CD4-positive, CD25-positive, alpha-beta regulatory T cell (primary cell): ENCODE measurements around the gene HMGA1. TPM values are rescaled to one million over a fixed set of nuclear protein-coding genes. Genes with fewer than 3 reads are reported as not detected.

Source experiments
- ATAC-seq, 2 donors: fragments of 150-1000 bp; cut with Tn5 transposase; one replicate each; pipeline ENCODE4 v1.10.0; 2021; ENCODE audit warnings: low read depth in 2 of 2, moderate number of reproducible peaks in 2 of 2, moderate library complexity in 1 of 2
- DNase-seq, 3 donors: peaks; one replicate each; pipeline versions ENCODE4 v3.0.0 to v3.0.0-alpha.2; 2012 to 2022; ENCODE audit warnings: mixed read lengths in 1 of 3
- H3K27ac ChIP-seq: one replicate; pipeline ENCODE4 v1.7.0; 2013; ENCODE audit warnings: mild to moderate bottlenecking, low read length; ENCODE audit not compliant: insufficient read depth, poor library complexity, severe bottlenecking
- H3K27me3 ChIP-seq: one replicate; pipeline ENCODE4 v1.7.0; 2013; ENCODE audit warnings: low read length; ENCODE audit not compliant: control insufficient read depth, insufficient read depth
- H3K36me3 ChIP-seq: one replicate; pipeline ENCODE4 v1.7.0; 2013; ENCODE audit warnings: mild to moderate bottlenecking, low read length, moderate library complexity; ENCODE audit not compliant: control insufficient read depth, insufficient read depth
- H3K4me1 ChIP-seq: 2 replicates; pipeline ENCODE4 v1.7.0; 2013; ENCODE audit warnings: mild to moderate bottlenecking, low read length; ENCODE audit not compliant: insufficient read depth, control insufficient read depth, poor library complexity, severe bottlenecking
- H3K4me3 ChIP-seq: one replicate; pipeline ENCODE4 v1.7.0; 2013; ENCODE audit warnings: low read depth, mild to moderate bottlenecking, low read length, moderate library complexity
- H3K9me3 ChIP-seq, 2 experiments: 1 replicate in 1 of 2; 2 replicates in 1 of 2; pipeline ENCODE4 v1.7.0; 2013; ENCODE audit warnings: low read length in 2 of 2, mild to moderate bottlenecking in 1 of 2, moderate library complexity in 1 of 2; ENCODE audit not compliant: control insufficient read depth in 2 of 2
- H3K27ac Mint-ChIP-seq, 3 donors: one replicate each; pipeline ENCODE4 v1.8.0; 2020 to 2022; ENCODE audit warnings: mild to moderate bottlenecking in 3 of 3, mixed read lengths in 3 of 3, moderate library complexity in 2 of 3
- H3K27me3 Mint-ChIP-seq: one replicate; pipeline ENCODE4 v1.8.0; 2022; ENCODE audit warnings: mild to moderate bottlenecking, mixed read lengths
- H3K36me3 Mint-ChIP-seq: one replicate; pipeline ENCODE4 v1.8.0; 2020; ENCODE audit warnings: mixed read lengths
- H3K4me1 Mint-ChIP-seq, 4 donors: one replicate each; pipeline ENCODE4 v1.8.0; 2020 to 2022; ENCODE audit warnings: mixed read lengths in 4 of 4, mild to moderate bottlenecking in 1 of 4
- H3K4me3 Mint-ChIP-seq, 4 donors: one replicate each; pipeline ENCODE4 v1.8.0; 2020 to 2022; ENCODE audit warnings: mild to moderate bottlenecking in 4 of 4, mixed read lengths in 4 of 4, moderate library complexity in 3 of 4
- H3K9me3 Mint-ChIP-seq, 7 donors: one replicate each; pipeline ENCODE4 v1.8.0; 2020 to 2022; ENCODE audit warnings: mixed read lengths in 7 of 7, mild to moderate bottlenecking in 3 of 7, moderate library complexity in 2 of 7
- polyA plus RNA-seq, 4 donors: library from polyadenylated mRNA; unstranded; fragments of 300-500 nt; fragmentation: Illumina TruSeq; gene quantifications; one replicate each; pipeline ENCODE4 v1.2.3, GENCODE V29; 2021
- total RNA-seq: library from RNA; stranded (reverse); gene quantifications from one replicate; pipeline ENCODE4 v1.2.3, GENCODE V29; 2022

HMGA1 gene
- total and polyA plus RNA-seq, 5 donors from 2014 or later, result 31.6 to 87.2 (median 35.5) TPM

- DNase-seq (no peak), ATAC-seq (no peak)
- Mint-ChIP-seq H3K4me3 (no peak overlapping the region), H3K4me1 (peaks cover 0 to 4% (median 1%) of the 10 kb centered on the region in 4 donors), H3K27ac (peak overlapping the region in 2 of 3 donors; percentile 57 to 77), H3K9me3 (no peaks in the 10 kb centered on the region), H3K36me3 (no peaks in the 10 kb centered on the region), H3K27me3 (peaks cover 15% of the 10 kb centered on the region)
- Histone ChIP-seq H3K27ac (no peak overlapping the region), H3K36me3 (no peaks in the 10 kb centered on the region), H3K4me1 (peaks cover 10% of the 10 kb centered on the region), H3K9me3 (no peaks in the 10 kb centered on the region), H3K4me3 (no peak overlapping the region), H3K27me3 (no peaks in the 10 kb centered on the region)
These were observed 36.2 kb upstream of the HMGA1 start for GRCh38 chr6:34200340-34200971.

DNA sequence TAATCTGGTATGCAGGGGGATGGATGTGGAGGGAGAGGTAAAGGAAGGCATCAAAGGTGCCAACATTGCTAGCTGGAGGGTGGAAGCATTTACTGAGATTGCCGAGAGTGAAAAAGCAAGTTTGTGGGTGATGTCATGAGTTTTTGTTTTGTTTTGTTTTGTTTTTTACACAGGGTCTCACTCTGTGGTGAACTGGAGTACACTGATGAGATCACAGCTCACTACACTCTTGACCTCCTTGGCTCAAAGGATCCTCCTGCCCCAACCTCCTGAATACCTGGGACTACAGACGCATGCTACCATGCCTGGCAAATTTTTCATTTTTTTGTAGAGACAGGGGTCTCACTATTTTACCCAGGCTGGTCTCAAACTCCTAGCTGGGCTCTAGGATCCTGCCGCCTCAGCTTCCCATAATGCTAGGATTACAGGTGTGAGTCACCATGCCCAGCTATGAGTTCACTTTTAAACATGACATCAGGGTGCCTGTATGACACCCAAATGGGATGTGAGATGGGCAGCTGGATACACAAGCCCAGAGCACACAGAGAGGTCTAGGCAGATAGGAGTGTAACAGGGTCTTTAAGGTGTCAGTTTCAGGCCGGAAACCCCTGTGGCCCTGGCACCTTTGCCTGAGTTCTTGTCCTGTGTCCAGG lies 35.1 kb upstream of the HMGA1 start:
- no peaks in the 10 kb centered on the region for H3K27me3 ChIP-seq
- Mint-ChIP-seq H3K4me3 (no peak overlapping the region), H3K36me3 (no peaks in the 10 kb centered on the region), H3K27me3 (peaks cover 10% of the 10 kb centered on the region), H3K9me3 (no peaks in the 10 kb centered on the region), H3K27ac (peak overlapping the region in 1 of 3 donors; percentile 74), H3K4me1 (peaks cover 0 to 2% (median under 1%) of the 10 kb centered on the region in 4 donors)
- H3K9me3 ChIP-seq, result no peaks in the 10 kb centered on the region
- peaks cover 3% of the 10 kb centered on the region for H3K4me1 ChIP-seq
- no peak for DNase-seq
- H3K36me3 ChIP-seq, result no peaks in the 10 kb centered on the region
- H3K27ac ChIP-seq, result no peak overlapping the region
- no peak for ATAC-seq
- H3K4me3 ChIP-seq, result no peak overlapping the region

DNA sequence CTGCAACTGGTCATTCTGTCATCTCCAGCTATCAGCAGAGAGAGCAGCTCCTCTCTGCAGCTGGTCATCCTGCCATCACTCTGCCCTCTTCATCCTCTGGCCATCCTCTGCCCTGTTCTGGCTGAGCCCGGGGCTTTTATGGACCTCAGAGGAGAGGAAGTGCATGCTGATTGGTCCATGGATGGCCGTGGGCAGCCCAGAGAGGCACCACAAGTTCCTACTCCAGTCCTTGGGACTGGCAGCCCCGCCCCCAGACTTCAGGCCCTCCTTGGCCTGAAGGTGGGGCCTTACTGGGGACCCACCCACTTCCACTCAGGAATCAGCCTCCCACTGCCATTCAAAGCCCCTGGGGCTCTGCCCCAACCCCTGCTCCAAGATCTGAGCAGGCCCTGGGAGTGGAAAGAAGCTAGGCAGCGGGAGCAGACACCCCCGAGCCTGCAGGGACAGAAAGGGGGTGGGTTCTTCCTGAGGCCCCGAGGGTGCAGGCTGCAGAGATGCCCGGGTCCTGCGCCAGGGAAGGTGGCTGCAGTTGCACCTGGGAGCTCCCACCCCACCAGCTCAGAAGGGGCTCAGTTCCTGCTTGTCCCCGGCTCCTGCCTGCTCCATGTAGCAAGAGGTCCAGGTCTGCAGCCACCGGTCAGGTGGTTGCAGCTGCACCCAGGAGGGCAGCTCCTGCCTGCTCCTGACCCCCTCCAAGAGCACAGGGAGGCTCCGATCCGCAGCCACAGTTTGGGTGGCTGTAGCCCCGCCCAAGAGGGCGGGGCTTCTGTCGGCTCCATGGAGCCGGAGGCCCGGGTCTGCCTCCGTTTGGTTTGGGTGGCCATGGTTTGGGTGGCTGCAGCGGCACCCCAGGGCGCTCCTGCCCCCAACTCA lies 34.1 kb upstream of the HMGA1 start:
- ATAC-seq, result no peak

GRCh38 chr6:34204693-34205092 lies 32.0 kb upstream of the HMGA1 start:
- ATAC-seq, result no peak
- H3K27me3 Mint-ChIP-seq, result no peaks in the 10 kb centered on the region

More for the DNA sequence above, 34.1 kb upstream of the HMGA1 start:
- no peak overlapping the region for H3K27ac ChIP-seq
- H3K4me1 ChIP-seq, result no peaks in the 10 kb centered on the region
- Mint-ChIP-seq H3K27ac (no peak overlapping the region), H3K4me1 (peaks cover 0 to 3% (median 0%) of the 10 kb centered on the region in 4 donors), H3K27me3 (peaks cover 4% of the 10 kb centered on the region), H3K36me3 (no peaks in the 10 kb centered on the region), H3K9me3 (no peaks in the 10 kb centered on the region), H3K4me3 (no peak overlapping the region)
- H3K9me3 ChIP-seq, result no peaks in the 10 kb centered on the region
- H3K36me3 ChIP-seq, result no peaks in the 10 kb centered on the region
- no peak overlapping the region for H3K4me3 ChIP-seq
- no peak for DNase-seq
- H3K27me3 ChIP-seq, result no peaks in the 10 kb centered on the region

DNA sequence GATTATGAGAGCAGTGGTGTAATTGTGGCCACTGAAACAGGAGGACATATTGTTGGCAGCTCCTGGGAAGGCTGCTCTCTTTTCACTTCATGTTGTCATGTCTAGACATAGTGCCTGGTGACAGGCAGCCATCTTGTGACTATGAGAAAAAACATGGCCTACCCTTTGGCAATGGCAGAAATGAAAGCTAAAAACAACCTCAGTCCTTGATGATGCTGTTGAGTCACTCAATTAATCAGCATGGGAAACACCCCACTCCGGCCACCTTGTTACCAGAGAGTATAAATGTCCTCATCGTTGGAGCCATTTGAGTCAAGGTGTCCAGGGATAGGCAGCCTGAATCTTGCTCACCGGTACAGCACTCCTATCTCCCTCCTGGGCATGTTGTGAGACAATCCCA lies 31.2 kb upstream of the HMGA1 start:
- no peaks in the 10 kb centered on the region for H3K27me3 ChIP-seq
- H3K27me3 Mint-ChIP-seq, result no peaks in the 10 kb centered on the region

More at GRCh38 chr6:34204693-34205092, 32.0 kb upstream of the HMGA1 start:
- Mint-ChIP-seq H3K36me3 (no peaks in the 10 kb centered on the region), H3K4me1 (peaks cover 0 to 7% (median 0%) of the 10 kb centered on the region in 4 donors), H3K4me3 (no peak overlapping the region), H3K27ac (no peak overlapping the region), H3K9me3 (no peaks in the 10 kb centered on the region)
- DNase-seq, result no peak
- H3K36me3 ChIP-seq, result no peaks in the 10 kb centered on the region
- no peaks in the 10 kb centered on the region for H3K27me3 ChIP-seq
- H3K27ac ChIP-seq, result no peak overlapping the region
- H3K9me3 ChIP-seq, result no peaks in the 10 kb centered on the region
- no peaks in the 10 kb centered on the region for H3K4me1 ChIP-seq
- H3K4me3 ChIP-seq, result no peak overlapping the region

GRCh38 chr6:34205916-34206315 lies 30.8 kb upstream of the HMGA1 start:
- ATAC-seq (no peak), DNase-seq (no peak)
- Histone ChIP-seq H3K27ac (no peak overlapping the region), H3K36me3 (no peaks in the 10 kb centered on the region), H3K4me3 (no peak overlapping the region), H3K9me3 (no peaks in the 10 kb centered on the region), H3K4me1 (no peaks in the 10 kb centered on the region), H3K27me3 (no peaks in the 10 kb centered on the region)
- Mint-ChIP-seq H3K4me3 (no peak overlapping the region), H3K27me3 (no peaks in the 10 kb centered on the region), H3K9me3 (no peaks in the 10 kb centered on the region), H3K4me1 (peaks cover 0 to 7% (median 0%) of the 10 kb centered on the region in 4 donors), H3K27ac (no peak overlapping the region), H3K36me3 (no peaks in the 10 kb centered on the region)

More for the DNA sequence above, 31.2 kb upstream of the HMGA1 start:
- Mint-ChIP-seq H3K36me3 (no peaks in the 10 kb centered on the region), H3K9me3 (no peaks in the 10 kb centered on the region), H3K27ac (no peak overlapping the region), H3K4me3 (no peak overlapping the region), H3K4me1 (peaks cover 0 to 7% (median 0%) of the 10 kb centered on the region in 4 donors)
- peak in 1 of 2 donors; percentile 16 for ATAC-seq
- Histone ChIP-seq H3K27ac (no peak overlapping the region), H3K9me3 (no peaks in the 10 kb centered on the region), H3K36me3 (no peaks in the 10 kb centered on the region), H3K4me3 (no peak overlapping the region), H3K4me1 (no peaks in the 10 kb centered on the region)
- no peak for DNase-seq

DNA sequence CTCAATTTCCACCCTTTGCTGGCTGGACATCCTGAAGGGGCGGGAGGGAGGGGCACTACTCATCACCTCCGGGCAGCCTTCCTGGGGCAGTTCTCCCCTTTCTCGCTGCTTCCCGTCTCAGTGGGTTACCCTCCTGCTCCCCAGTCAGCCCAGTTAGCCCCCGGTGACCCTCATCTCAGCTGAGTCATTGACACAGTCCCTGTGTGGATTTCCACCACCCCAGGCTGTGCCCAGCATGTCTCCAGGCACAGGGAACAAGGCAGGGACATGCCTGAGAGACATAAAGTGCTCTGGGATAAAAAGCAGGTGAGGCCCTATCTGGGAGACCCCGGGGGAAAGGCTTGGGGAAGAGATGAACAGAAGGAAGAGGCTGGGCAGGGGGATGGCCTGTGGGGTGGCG lies 29.9 kb upstream of the HMGA1 start:
- no peaks in the 10 kb centered on the region for H3K27me3 Mint-ChIP-seq
- Histone ChIP-seq H3K4me3 (no peak overlapping the region), H3K9me3 (no peaks in the 10 kb centered on the region), H3K36me3 (no peaks in the 10 kb centered on the region), H3K27ac (no peak overlapping the region), H3K27me3 (no peaks in the 10 kb centered on the region), H3K4me1 (no peaks in the 10 kb centered on the region)
- H3K4me3 Mint-ChIP-seq, result no peak overlapping the region
- DNase-seq (no peak), ATAC-seq (no peak)
- peak overlapping the region in 1 of 3 donors; percentile 17 for H3K27ac Mint-ChIP-seq
- H3K36me3 Mint-ChIP-seq, result no peaks in the 10 kb centered on the region
- peaks cover 0 to 7% (median 0%) of the 10 kb centered on the region in 4 donors for H3K4me1 Mint-ChIP-seq
- no peaks in the 10 kb centered on the region for H3K9me3 Mint-ChIP-seq
